ENCODE data around the gene PRKCI. TPM values are rescaled to one million over a fixed set of nuclear protein-coding genes. Genes with fewer than 3 reads are reported as not detected.

The PRKCI gene
- polyA plus RNA-seq (2011; rRNA removed) (31.2 and 52.6 TPM in 2 replicates), polyA plus RNA-seq (2017; fragmentation: RNase III; extraction: RNeasy Plus Mini Kit Qiagen cat#74134 plus additional on column Dnase treatment) (19.2 to 20.8 TPM (median 19.7 TPM) in 3 replicates), polyA minus RNA-seq (2011; rRNA and poly(A)+ RNA removed) (19.2 and 24.4 TPM in 2 replicates)
- polyA plus RNA-seq (2012; cell fraction: cytosol; rRNA removed), result 8.4 and 9.9 TPM in 2 replicates
- 8.6 and 14.0 TPM in 2 replicates for polyA plus RNA-seq (2012; cell fraction: nucleus; rRNA removed)

- ChIA-PET CTCF (interaction anchor here (0.7 to 2.1 kb wide), 5 partner anchors 9 to 46 kb away, joined by 3 to 4 read pairs (median 4); no protein-coding TSS in a partner anchor), POLR2A (interaction anchor here (0.6 to 2.0 kb wide), 7 partner anchors 11 to 648 kb away, joined by 3 to 11 read pairs (median 4); partner anchors contain the start of genes PHC3 and RPL22L1)
- H3K4me2 ChIP-seq, result peak within 1 kb of the TSS; percentile 74
- H3K9me3 ChIP-seq, result no peaks in the 10 kb centered on the region
- under 1% methylated on average over 23 of the region's 60 CpGs for WGBS (ENCODE audit: missing lambda C conversion rate)
- peak within 1 kb of the TSS; percentile 97 to 98 for H3K27ac ChIP-seq
- ATAC-seq, result peak; percentile 96 to 97
- peak; percentile 51 for FAIRE-seq
- DNase-seq (ENCODE audit: low read depth in 1 of 2, low spot score in 1 of 2), result peak; percentile 98
- H3K4me1 ChIP-seq, result peaks cover 27% of the 10 kb centered on the region
- H3K4me3 ChIP-seq, result peak within 1 kb of the TSS; percentile 82
- TF ChIP-seq, protein P1, sequence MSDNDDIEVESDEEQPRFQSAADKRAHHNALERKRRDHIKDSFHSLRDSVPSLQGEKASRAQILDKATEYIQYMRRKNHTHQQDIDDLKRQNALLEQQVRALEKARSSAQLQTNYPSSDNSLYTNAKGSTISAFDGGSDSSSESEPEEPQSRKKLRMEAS (IDR thresholded peaks at IDR 0.05), result peak; percentile 86
- TF ChIP-seq HOXB13 (CRISPR knock-in tag; IDR thresholded peaks at IDR 0.05; ENCODE audit: low read depth), result no peak
- no peak for TF ChIP-seq POLR2AphosphoS2 (conservative IDR thresholded peaks at IDR 0.05; ENCODE audit: low read length)
- TF ChIP-seq JUNB (IDR thresholded peaks at IDR 0.05), result no peak
- TF ChIP-seq ATOH8 (CRISPR knock-in tag; IDR thresholded peaks at IDR 0.05; ENCODE audit: low read depth), result no peak
- no peak for TF ChIP-seq ELK1 (IDR thresholded peaks at IDR 0.05; ENCODE audit: low read depth, low read length)
- TF ChIP-seq KDM5A (IDR thresholded peaks at IDR 0.05), result no peak
- TF ChIP-seq HOXB5 (CRISPR knock-in tag; IDR thresholded peaks at IDR 0.05), result no peak
- TF ChIP-seq RARB (CRISPR knock-in tag; IDR thresholded peaks at IDR 0.05), result no peak
- peak; percentile 94 for TF ChIP-seq PHF8 (IDR thresholded peaks at IDR 0.05; ENCODE audit: borderline replicate concordance, low read depth)
- TF ChIP-seq HMGXB4 (CRISPR knock-in tag; IDR thresholded peaks at IDR 0.05; ENCODE audit: borderline replicate concordance), result no peak
- TF ChIP-seq USF2 (IDR thresholded peaks at IDR 0.05), result no peak
- no peak for TF ChIP-seq ZNF302 (CRISPR knock-in tag; IDR thresholded peaks at IDR 0.05)
- TF ChIP-seq MYC (IDR thresholded peaks at IDR 0.05; ENCODE audit: borderline replicate concordance, low read length), result no peak
- TF ChIP-seq REST (IDR thresholded peaks at IDR 0.05), result no peak
- no peak for TF ChIP-seq FOSL2 (IDR thresholded peaks at IDR 0.05)
- 0 out of 2 replicates have a peak, but pooled peaks have one; percentile 6 for TF ChIP-seq FOSL2 (CRISPR knock-in tag; IDR thresholded peaks at IDR 0.05)
- TF ChIP-seq CEBPB (IDR thresholded peaks at IDR 0.05), result no peak
- TF ChIP-seq EP300 (IDR thresholded peaks at IDR 0.05), result no peak
- TF ChIP-seq, protein P2, sequence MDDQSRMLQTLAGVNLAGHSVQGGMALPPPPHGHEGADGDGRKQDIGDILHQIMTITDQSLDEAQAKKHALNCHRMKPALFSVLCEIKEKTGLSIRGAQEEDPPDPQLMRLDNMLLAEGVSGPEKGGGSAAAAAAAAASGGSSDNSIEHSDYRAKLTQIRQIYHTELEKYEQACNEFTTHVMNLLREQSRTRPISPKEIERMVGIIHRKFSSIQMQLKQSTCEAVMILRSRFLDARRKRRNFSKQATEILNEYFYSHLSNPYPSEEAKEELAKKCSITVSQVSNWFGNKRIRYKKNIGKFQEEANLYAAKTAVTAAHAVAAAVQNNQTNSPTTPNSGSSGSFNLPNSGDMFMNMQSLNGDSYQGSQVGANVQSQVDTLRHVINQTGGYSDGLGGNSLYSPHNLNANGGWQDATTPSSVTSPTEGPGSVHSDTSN (IDR thresholded peaks at IDR 0.05), result no peak
- peak; percentile 56 to 65; a peak in 4 of 5 replicates for TF ChIP-seq JUN (IDR thresholded peaks at IDR 0.05)
- TF ChIP-seq HES2 (IDR thresholded peaks at IDR 0.05), result no peak
- TF ChIP-seq HDAC2 (IDR thresholded peaks at IDR 0.05), result no peak
- no peak for TF ChIP-seq KDM1A (IDR thresholded peaks at IDR 0.05; ENCODE audit: low read depth)
- TF ChIP-seq ZSCAN20 (CRISPR knock-in tag; IDR thresholded peaks at IDR 0.05), result no peak
- no peak for TF ChIP-seq EHMT2 (IDR thresholded peaks at IDR 0.05; ENCODE audit: low read depth)
- TF ChIP-seq GATA3 (IDR thresholded peaks at IDR 0.05; ENCODE audit: borderline replicate concordance), result peak; percentile 94
- no peak for TF ChIP-seq RAD21 (conservative IDR thresholded peaks at IDR 0.05 in 1 of 2, IDR thresholded peaks at IDR 0.05 in 1 of 2)
- no peak for TF ChIP-seq TFCP2L1 (CRISPR knock-in tag; IDR thresholded peaks at IDR 0.05)
Measured at GRCh38 chr3:170221924-170222646, at the start of gene PRKCI. Gene PRKCI, plus strand, starts transcription at chr3:170222424. Its CDS starts 246 bp downstream, at chr3:170222670.

All from A549 (cell line).